SK-N-MC (cell line): Measurements from ENCODE around the gene LGALS12.

Experiments used
- EZH2 ChIP-seq: fragments of 200-600 bp; sonication (generic); IDR thresholded peaks from one replicate; pipeline ENCODE4 v1.6.1; 2017; ENCODE audit warnings: antibody characterized with exemption
- FOXP2 ChIP-seq: optimal IDR thresholded peaks from 2 replicates; pipeline ENCODE3; 2011; ENCODE audit warnings: mild to moderate bottlenecking, moderate library complexity; ENCODE audit not compliant: insufficient read depth; ENCODE audit errors: extremely low read length, control extremely low read depth
- POLR2AphosphoS5 ChIP-seq: IDR thresholded peaks from 2 replicates; pipeline ENCODE4 v1.6.1; 2012; ENCODE audit warnings: mild to moderate bottlenecking, low read depth, low read length, borderline replicate concordance

DNA sequence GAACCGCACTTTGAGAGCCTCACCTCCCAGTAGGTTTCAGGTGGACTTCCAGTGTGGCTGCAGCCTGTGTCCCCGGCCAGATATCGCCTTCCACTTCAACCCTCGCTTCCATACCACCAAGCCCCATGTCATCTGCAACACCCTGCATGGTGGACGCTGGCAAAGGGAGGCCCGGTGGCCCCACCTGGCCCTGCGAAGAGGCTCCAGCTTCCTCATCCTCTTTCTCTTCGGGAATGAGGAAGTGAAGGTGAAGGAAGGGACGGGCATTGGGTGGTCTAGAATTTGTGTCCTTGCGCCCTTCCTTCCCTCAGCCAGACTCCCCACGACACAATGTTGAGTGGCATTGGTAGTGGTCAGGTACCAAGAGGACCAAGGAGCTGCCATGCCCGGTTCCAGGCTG, 2.9 kb downstream of the LGALS12 start:
- no peak for TF ChIP-seq EZH2
- TF ChIP-seq POLR2AphosphoS5: no peak
- no peak for TF ChIP-seq FOXP2
